HG03439 (cell line): ENCODE data around the gene AGAP1.

Experiments
- ATAC-seq: cut with Tn5 transposase; IDR thresholded peaks from one replicate; pipeline ENCODE4 v1.9.1; 2021; ENCODE audit warnings: mild to moderate bottlenecking, moderate library complexity; ENCODE audit not compliant: unreplicated experiment

The AGAP1 gene

DNA sequence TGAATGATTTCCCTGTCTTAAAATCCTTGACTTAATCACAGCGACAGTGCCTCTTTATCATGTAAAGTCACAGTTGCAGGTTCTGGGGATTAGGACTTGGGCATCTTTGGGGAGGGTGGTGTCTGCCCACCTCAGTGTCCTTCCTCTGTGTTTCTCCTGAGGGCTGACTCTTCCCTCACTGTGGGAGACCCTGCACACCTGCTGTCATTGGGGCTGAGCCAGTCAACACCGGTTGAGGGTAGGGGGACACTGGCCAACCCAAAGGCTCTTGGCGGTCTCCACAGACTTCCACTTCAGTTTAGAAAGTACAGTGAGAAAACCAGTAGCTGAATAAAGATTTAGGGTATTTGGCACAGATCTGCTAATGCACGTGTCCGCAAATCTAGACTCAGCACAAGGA is 36.9 kb downstream of the AGAP1 start:
- no peak for ATAC-seq

DNA sequence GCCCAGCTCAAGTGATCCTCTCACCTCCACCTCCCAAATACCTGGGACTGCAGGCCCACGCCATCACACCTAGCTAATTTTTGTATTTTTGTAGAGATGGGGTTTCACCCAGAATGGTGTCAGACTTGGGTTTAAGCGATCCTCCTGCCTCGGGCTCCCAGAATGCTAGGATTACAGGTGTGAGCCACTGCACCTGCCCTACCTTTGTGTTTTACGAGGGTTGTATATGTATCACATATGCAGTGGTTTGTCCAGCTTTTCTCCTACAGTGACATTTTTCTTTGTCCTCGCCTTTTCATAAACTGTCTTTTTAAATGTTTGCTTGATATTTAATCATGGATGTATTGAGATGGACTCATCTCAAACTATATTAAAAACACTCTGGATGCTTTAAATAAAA is 38.5 kb downstream of the AGAP1 start:
- no peak for ATAC-seq

DNA sequence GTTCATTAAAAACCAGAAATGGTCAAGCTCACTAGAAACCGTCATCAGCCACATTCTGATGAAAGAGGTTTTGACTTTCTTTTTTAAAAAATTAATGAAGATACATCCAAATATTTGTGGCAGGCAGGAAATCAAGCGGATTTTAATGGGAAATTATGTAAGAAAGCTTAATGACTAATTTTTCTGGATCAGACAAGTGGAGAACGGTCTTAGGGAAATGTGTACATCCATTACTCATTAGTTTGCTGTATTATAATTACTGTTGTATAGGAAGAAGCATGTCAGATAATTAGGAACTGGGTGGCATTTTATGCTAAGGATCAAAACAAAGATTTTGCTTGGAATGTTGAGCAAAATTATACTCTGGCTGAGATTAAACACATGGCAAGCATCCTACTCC is 39.4 kb downstream of the AGAP1 start:
- ATAC-seq: no peak

- no peak for ATAC-seq
Observed at GRCh38 chr2:235533616-235534385, 40.0 kb downstream of the AGAP1 start.

- ATAC-seq: no peak
Observed at GRCh38 chr2:235534678-235535422, 41.0 kb downstream of the AGAP1 start.

DNA sequence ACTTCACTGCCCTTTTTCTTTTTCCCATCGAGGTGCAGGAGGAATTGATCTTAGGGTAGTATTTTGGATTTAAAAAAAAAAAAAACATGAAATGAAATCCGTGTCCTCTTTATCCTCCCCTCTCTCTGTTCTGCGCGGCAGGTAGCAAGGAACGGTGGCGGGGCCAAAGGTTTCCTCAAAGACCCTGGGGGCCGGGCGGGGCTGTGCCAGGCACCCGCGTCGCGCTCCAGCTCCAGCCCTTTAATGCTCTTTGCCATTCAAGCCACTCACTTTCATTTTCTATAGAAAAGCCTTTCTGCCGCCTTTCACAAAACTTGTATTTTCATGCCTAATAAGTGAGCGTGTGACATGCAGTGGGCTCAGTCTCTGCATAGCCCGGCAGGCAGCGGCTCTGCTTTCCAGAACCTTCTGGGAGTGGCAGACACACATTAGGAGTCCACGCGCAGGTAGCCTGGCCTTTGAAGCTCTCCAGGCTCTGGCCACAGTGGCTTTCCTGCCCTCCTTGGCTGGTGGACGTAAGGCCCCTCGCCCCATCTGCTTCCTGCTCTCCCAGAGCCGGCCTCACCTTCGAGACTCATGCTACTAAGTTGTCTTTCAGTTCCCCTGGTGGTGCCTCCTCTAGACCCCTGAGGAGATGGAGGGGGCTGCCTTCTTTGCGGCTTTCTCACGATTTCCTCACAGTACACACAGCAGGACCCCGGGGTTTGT is 41.7 kb downstream of the AGAP1 start:
- ATAC-seq: no peak

- ATAC-seq: no peak
Observed at GRCh38 chr2:235536711-235537110, 42.9 kb downstream of the AGAP1 start.

DNA sequence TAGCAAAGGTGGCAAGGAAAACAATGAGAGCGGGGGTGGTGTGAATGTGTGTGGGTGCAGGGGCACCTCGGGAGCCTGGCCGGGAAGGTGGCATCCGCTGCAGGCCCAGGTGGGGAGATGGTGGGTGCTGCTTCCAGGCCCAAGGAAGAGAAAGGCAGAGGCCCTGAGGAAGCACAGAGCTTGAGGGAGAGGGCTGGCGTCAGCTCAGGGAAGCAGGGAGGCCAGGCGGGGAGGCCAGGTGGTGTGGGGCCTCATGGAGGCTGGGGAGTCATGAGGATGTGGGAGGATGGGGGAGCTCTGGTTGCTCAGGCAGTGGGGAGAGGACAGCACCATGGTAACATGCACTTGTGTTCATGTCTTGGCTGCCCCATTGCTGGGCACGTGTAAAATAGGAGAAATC is 43.3 kb downstream of the AGAP1 start:
- no peak for ATAC-seq

DNA sequence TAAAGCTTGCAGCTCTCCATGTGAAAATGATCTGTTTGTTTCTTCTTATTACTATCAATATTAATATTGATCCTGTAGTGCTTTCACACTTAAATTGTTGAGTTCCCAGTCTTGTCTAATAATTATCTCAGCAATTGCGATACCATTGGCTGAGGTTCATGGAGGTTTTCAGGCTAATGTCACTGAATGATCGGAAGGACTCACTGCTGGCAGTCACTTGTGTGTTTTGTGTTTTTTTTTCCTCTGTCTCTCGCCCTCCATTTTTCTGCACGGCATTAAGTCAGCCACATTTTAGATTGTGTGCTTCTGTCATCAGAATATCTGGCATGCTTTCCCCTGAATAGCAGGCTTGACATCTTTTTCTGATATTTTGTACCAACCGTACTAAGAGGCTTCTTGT is 43.7 kb downstream of the AGAP1 start:
- ATAC-seq: no peak

- ATAC-seq: no peak
Observed at GRCh38 chr2:235538144-235538639, 44.3 kb downstream of the AGAP1 start.

DNA sequence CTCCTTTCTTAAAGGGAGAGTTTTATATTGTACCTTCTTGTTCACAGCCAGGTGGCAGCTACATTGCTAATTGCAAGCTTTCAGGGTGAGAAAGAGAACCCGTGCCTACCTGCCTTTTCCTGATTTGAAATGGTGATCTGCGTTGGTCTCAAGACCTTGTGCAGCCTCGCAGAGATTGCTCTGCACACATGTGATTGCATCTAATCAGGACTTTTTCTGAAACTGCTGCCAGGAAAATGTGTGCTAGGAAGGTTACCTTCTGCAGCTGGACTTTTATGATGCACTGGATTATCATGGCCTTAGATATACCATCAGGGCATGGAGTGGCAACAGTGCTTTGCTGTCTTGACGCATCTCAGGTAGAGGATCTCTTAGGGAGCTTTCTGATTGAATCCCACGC is 45.1 kb downstream of the AGAP1 start:
- ATAC-seq: no peak

GRCh38 chr2:235539773-235540172 is 45.9 kb downstream of the AGAP1 start:
- ATAC-seq: no peak

- ATAC-seq: no peak
Observed at GRCh38 chr2:235541016-235541415, 47.2 kb downstream of the AGAP1 start.

- ATAC-seq: no peak
Observed at GRCh38 chr2:235541838-235542549, 48.2 kb downstream of the AGAP1 start.

DNA sequence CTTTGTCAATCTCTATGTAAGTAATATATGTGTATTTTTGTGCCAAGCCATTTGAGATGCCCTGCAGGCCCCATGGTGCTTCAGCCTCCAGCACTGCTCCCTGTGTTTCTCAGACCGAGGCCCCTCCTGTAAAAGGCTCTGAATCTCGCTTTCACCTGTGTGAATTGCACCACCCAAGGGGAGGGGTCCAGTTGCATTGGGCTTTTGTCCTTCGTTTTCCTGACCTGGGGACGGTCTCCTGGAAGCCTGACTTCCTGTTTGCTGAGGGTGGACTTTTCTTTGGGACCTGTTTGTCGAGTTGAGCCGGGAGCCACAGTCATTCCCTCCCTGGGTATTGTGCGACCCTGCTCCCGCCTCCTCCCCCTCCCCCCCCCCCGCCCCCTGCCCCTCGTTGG is 48.9 kb downstream of the AGAP1 start:
- ATAC-seq: no peak

GRCh38 chr2:235543128-235543750 is 49.4 kb downstream of the AGAP1 start:
- ATAC-seq: no peak

DNA sequence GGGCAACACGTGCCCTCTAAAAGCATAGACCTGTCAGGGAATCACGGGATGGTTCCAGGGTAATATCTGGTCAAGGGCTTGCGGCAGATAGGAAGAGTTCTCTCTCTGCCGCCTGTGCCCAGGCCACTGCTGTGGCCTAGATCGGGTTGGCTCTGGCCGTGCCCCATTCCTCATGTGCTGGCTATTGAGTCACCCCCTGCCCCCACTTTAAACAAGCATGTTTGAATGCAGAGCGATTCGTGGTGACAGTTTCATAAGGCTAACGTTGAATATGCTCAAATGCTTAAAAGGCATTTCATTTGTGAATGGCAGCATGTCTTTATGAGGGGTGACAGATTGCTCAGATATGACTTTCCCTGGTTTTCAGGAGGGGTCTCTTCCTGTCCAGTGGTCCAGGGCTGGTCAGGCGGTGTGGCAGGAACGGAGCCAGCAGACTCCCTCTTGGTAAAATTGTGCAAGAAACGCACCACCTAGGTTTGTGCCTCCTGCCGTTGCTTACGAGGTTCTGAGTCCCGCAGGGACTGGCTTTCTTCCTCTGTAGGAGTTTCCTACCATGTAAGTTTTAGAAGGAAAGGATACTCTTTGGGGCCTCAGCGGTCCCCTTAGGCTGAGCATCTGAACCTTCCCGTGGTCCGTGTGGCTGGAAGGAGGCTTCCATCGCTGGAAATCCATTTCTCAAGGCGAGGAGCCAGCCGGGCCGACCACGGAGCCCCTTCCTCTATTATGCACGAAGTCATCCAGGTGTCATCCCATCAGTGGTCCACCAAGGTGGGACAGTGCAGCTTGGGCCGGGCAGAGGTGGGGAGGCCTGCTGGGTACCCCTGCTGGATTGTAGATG is 50.2 kb downstream of the AGAP1 start:
- no peak for ATAC-seq

GRCh38 chr2:235544689-235544969 is 50.8 kb downstream of the AGAP1 start:
- no peak for ATAC-seq

DNA sequence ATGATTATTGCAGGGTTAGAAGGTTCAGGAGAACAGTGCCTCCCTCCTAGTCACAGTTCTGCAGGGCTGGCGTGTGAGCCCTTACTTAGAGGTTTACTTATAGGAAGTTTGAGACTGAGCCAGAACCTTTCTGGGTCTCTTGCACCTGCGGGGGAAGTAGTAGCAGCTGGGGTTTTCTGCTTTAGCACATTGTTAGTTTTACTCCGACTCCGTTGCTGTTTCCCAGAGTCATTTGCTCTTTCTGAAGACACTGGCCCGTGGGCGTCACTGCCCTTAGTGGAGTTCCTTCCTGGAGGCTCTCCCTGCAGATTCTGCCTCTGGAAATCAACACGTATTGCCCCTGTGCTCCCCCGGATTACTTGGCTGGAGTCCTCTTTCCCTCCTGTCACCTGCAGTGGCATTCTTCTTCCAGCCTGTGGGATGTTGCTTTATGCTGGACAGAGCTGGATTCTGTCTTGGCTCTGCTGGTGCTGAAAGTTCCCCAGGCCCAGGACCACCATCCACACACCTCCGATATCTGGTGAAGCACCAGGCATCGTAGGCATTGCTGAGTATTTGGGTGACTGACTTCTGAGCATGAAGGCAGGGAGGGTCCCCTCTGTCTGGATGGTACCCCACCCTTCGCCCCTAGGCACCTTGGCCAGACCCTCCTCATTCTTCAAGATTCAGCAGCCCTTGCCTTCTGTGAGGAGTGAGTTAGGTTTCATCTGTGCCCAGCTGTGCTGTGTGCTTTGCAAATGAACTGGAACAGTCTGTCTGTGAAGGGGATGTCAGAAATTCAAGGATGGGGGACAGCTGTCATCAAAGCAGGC is 51.7 kb downstream of the AGAP1 start:
- no peak for ATAC-seq
